GM19467 (cell line): ENCODE measurements around the gene MAD1L1.

Source experiments
- ATAC-seq: cut with Tn5 transposase; IDR thresholded peaks from one replicate; pipeline ENCODE4 v1.9.1; 2021; ENCODE audit warnings: mild to moderate bottlenecking, moderate library complexity; ENCODE audit not compliant: unreplicated experiment

MAD1L1 gene

GRCh38 chr7:2051707-2052656 is 180.8 kb downstream of the MAD1L1 start:
- no peak for ATAC-seq

- ATAC-seq = no peak
Observed at GRCh38 chr7:2050511-2050866, 182.3 kb downstream of the MAD1L1 start.

GRCh38 chr7:2049782-2050510 is 182.8 kb downstream of the MAD1L1 start:
- no peak for ATAC-seq

- ATAC-seq = no peak
Observed at GRCh38 chr7:2049111-2049781, 183.5 kb downstream of the MAD1L1 start.

- ATAC-seq = no peak
Observed at GRCh38 chr7:2048531-2048930, 184.2 kb downstream of the MAD1L1 start.

- ATAC-seq = no peak
Observed at GRCh38 chr7:2048006-2048405, 184.7 kb downstream of the MAD1L1 start.

- no peak for ATAC-seq
Observed at GRCh38 chr7:2046581-2047565, 185.9 kb downstream of the MAD1L1 start.

- no peak for ATAC-seq
Observed at GRCh38 chr7:2045559-2046405, 187.0 kb downstream of the MAD1L1 start.

GRCh38 chr7:2044883-2045471 is 187.8 kb downstream of the MAD1L1 start:
- ATAC-seq = no peak

GRCh38 chr7:2044311-2044882 is 188.3 kb downstream of the MAD1L1 start:
- no peak for ATAC-seq

GRCh38 chr7:2043316-2044039 is 189.3 kb downstream of the MAD1L1 start:
- ATAC-seq = no peak

GRCh38 chr7:2042650-2043049 is 190.1 kb downstream of the MAD1L1 start:
- ATAC-seq = no peak

GRCh38 chr7:2041496-2042367 is 191.0 kb downstream of the MAD1L1 start:
- no peak for ATAC-seq

GRCh38 chr7:2040893-2041270 is 191.9 kb downstream of the MAD1L1 start:
- no peak for ATAC-seq

- ATAC-seq = no peak
Observed at GRCh38 chr7:2040201-2040892, 192.4 kb downstream of the MAD1L1 start.

- no peak for ATAC-seq
Observed at GRCh38 chr7:2038931-2039728, 193.6 kb downstream of the MAD1L1 start.
